Activated CD4-positive, alpha-beta T cell treated with anti-CD3 and anti-CD28 coated beads, Interleukin-2, Interleukin-4, amounts not matched to agents 100 ng/mL and 50 ng/mL, durations not matched to agents 16 hours and 8 hours (primary cell): ENCODE measurements around the gene CLIC1.
A peak's percentile ranks its signal among the peaks of the same experiment; 100 is the strongest.

Experiments
- DNase-seq: peaks from one replicate; pipeline ENCODE4 v3.0.0-alpha.2; 2020; ENCODE audit warnings: low spot score

The CLIC1 gene

GRCh38 chr6:31768363-31769257 is 32.3 kb upstream of the CLIC1 start:
- no peak for DNase-seq

GRCh38 chr6:31767096-31767645 is 30.8 kb upstream of the CLIC1 start:
- DNase-seq, result no peak

GRCh38 chr6:31765910-31766794 is 29.8 kb upstream of the CLIC1 start:
- DNase-seq, result no peak

- DNase-seq, result no peak
Observed at GRCh38 chr6:31765559-31765909, 29.2 kb upstream of the CLIC1 start.

GRCh38 chr6:31764198-31764597 is 27.9 kb upstream of the CLIC1 start:
- no peak for DNase-seq

GRCh38 chr6:31763619-31763940 is 27.2 kb upstream of the CLIC1 start:
- DNase-seq, result no peak

GRCh38 chr6:31762878-31763618 is 26.7 kb upstream of the CLIC1 start:
- DNase-seq, result no peak

GRCh38 chr6:31762356-31762755 is 26.0 kb upstream of the CLIC1 start, which contains the start of gene SAPCD1:
SAPCD1 (plus strand) TSS chr6:31762656; CDS start chr6:31763055, 399 bp downstream.
- DNase-seq, result no peak

- DNase-seq, result no peak
Observed at GRCh38 chr6:31761343-31761742, 25.0 kb upstream of the CLIC1 start.

GRCh38 chr6:31760790-31761189 is 24.5 kb upstream of the CLIC1 start:
- no peak for DNase-seq

GRCh38 chr6:31758281-31758680 is 22.0 kb upstream of the CLIC1 start:
- DNase-seq, result no peak

- DNase-seq, result no peak
Observed at GRCh38 chr6:31752739-31753319, 16.5 kb upstream of the CLIC1 start.

- DNase-seq, result no peak
Observed at GRCh38 chr6:31750411-31751022, 14.2 kb upstream of the CLIC1 start.

- DNase-seq, result no peak
Observed at GRCh38 chr6:31749301-31750036, 13.1 kb upstream of the CLIC1 start.

GRCh38 chr6:31744422-31744821 is 8.1 kb upstream of the CLIC1 start:
- no peak for DNase-seq

- no peak for DNase-seq
Observed at GRCh38 chr6:31742894-31743293, 6.6 kb upstream of the CLIC1 start.

- DNase-seq, result no peak
Observed at GRCh38 chr6:31741815-31742214, 5.5 kb upstream of the CLIC1 start.

GRCh38 chr6:31740397-31741223 is 4.3 kb upstream of the CLIC1 start:
- peak; percentile 25 for DNase-seq

GRCh38 chr6:31739639-31740396 is 3.5 kb upstream of the CLIC1 start, which contains the start of gene MSH5:
MSH5 (plus strand) TSS chr6:31740005; CDS start chr6:31740467, 462 bp downstream.
- peak; percentile 100 for DNase-seq
